Activated naive CD4-positive, alpha-beta T cell treated with anti-CD3 and anti-CD28 coated beads, Interleukin-2, amount 50 U/mL, for 24 hours (primary cell): Measurements from ENCODE around the gene DHRS3.

Source experiments
- H3K27ac Mint-ChIP-seq: one replicate; pipeline ENCODE4 v1.8.0; 2021; ENCODE audit warnings: mild to moderate bottlenecking, mixed read lengths
- H3K27me3 Mint-ChIP-seq: one replicate; pipeline ENCODE4 v1.8.0; 2021; ENCODE audit warnings: mixed read lengths
- H3K36me3 Mint-ChIP-seq: one replicate; pipeline ENCODE4 v1.8.0; 2021; ENCODE audit warnings: mixed read lengths
- H3K4me1 Mint-ChIP-seq: one replicate; pipeline ENCODE4 v1.8.0; 2021; ENCODE audit warnings: mixed read lengths
- H3K4me3 Mint-ChIP-seq: one replicate; pipeline ENCODE4 v1.8.0; 2021; ENCODE audit warnings: mild to moderate bottlenecking, mixed read lengths
- H3K9me3 Mint-ChIP-seq: one replicate; pipeline ENCODE4 v1.8.0; 2021; ENCODE audit warnings: mixed read lengths

The DHRS3 gene

DNA sequence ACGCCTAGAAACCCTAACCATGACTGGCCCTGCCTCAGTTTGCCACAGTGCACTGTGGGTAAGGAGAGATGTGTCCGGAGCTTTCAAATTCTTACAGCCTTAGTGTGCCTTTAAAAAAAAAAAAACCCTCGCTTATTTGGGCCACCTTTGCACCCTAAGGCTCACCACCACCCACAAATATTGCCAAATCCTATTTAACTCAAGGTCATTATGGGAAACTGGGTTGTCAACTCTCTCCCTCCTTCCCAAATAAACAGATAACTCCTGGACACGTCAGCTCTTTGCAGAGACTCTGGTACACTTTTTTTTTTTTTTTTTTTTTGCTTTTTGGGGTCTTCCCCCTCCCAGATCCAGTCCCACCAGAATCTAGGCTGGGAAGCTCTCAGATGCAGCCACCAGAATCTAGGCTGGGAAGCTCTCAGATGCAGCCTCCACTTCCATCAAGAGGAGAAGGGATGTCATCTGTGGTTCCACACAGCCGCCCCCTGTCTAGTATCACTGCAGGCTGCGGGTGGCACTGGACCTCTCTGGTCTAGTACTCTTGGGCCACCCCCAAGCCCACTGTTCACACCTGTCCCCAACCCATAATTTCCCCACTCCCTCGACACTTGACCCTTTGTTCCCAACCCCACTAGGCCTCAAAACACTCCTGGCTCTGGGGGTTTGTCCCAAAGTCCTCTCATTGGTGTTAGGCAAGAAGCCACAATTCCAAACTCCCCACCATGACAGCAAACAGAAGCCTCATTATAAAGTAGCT, 3.4 kb downstream of the DHRS3 start:
- H3K27me3 Mint-ChIP-seq = no peaks in the 10 kb centered on the region
- no peaks in the 10 kb centered on the region for H3K9me3 Mint-ChIP-seq
- peak overlapping the region; percentile 98 for H3K4me3 Mint-ChIP-seq
- peaks cover 75% of the 10 kb centered on the region for H3K4me1 Mint-ChIP-seq
- no peak overlapping the region for H3K27ac Mint-ChIP-seq
- peaks cover 19% of the 10 kb centered on the region for H3K36me3 Mint-ChIP-seq

DNA sequence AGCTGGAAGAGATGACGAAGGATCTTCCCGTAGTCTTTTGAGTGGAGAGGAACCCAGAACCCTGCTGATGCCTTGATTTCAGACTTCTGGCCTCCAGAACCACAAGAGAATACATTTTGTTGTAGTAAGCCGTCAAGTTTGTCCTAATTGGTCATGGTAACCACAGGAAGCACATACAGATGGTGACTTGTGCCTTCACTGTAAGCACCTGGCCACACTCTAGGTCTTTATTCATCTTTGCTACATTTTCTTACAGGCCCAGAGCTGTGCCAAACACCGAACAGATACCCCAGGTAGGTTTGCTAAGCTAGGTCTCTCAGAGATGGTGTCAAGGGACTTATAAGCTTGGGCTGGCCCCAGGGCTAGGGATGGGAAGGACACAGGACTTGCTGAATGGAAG, 4.8 kb downstream of the DHRS3 start:
- H3K4me3 Mint-ChIP-seq = peak overlapping the region; percentile 48
- no peaks in the 10 kb centered on the region for H3K9me3 Mint-ChIP-seq
- peak overlapping the region; percentile 13 for H3K27ac Mint-ChIP-seq
- H3K27me3 Mint-ChIP-seq = no peaks in the 10 kb centered on the region
- H3K36me3 Mint-ChIP-seq = peaks cover 25% of the 10 kb centered on the region
- H3K4me1 Mint-ChIP-seq = peaks cover 76% of the 10 kb centered on the region

DNA sequence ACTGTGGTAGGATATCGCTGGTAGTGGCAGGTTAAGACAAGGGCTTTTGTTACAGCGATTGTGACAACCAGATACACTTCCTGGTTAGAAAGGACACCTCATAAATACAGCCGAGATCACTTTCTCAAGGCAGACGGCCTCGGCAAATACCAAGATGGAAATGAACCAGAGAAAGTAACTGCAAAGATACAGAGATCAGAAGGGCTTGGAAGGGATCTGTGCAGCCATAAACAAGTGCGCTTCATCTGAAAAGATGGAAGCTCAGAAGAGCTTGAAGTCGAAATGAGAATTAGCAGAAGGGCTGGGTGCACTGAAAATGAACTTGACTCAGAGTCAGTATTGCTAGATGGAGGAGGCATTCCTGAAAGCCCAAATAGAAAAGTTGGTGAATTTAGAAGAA, 7.1 kb downstream of the DHRS3 start:
- peak overlapping the region; percentile 21 for H3K27ac Mint-ChIP-seq
- no peaks in the 10 kb centered on the region for H3K9me3 Mint-ChIP-seq
- H3K4me1 Mint-ChIP-seq = peaks cover 83% of the 10 kb centered on the region
- H3K4me3 Mint-ChIP-seq = peak overlapping the region; percentile 3
- H3K27me3 Mint-ChIP-seq = no peaks in the 10 kb centered on the region
- H3K36me3 Mint-ChIP-seq = peaks cover 34% of the 10 kb centered on the region

DNA sequence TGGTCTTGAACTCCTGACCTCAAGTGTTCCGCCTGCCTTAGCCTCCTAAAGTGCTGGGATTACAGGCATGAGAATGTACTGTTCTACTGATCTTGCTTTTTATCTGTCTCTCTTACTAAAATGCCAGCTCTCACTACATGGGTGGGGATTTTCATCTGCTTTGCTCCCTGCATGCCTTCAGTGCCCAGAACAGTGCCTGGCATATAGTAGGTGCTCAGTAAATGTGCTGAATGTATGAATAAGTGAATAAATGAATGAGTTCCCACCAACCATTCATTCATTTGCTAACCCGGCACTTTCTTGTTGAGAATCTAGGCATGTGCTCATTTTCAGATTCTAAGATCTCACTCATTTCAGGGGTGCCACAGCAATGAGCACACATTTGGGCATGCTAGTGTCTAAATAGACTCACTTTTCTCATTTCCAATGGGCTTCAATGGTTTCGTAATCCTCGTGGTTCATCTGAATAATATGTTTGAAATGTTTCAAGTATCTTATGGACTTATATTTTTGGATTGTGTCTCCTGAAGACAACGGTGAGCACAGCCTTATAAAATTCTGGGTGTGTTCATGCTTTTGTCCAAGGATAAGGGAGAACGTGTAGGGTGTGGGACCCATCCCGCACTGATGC, 7.6 kb downstream of the DHRS3 start:
- H3K4me3 Mint-ChIP-seq = peak overlapping the region; percentile 3
- H3K36me3 Mint-ChIP-seq = peaks cover 36% of the 10 kb centered on the region
- no peaks in the 10 kb centered on the region for H3K9me3 Mint-ChIP-seq
- no peaks in the 10 kb centered on the region for H3K27me3 Mint-ChIP-seq
- H3K27ac Mint-ChIP-seq = peak overlapping the region; percentile 21
- H3K4me1 Mint-ChIP-seq = peaks cover 82% of the 10 kb centered on the region

DNA sequence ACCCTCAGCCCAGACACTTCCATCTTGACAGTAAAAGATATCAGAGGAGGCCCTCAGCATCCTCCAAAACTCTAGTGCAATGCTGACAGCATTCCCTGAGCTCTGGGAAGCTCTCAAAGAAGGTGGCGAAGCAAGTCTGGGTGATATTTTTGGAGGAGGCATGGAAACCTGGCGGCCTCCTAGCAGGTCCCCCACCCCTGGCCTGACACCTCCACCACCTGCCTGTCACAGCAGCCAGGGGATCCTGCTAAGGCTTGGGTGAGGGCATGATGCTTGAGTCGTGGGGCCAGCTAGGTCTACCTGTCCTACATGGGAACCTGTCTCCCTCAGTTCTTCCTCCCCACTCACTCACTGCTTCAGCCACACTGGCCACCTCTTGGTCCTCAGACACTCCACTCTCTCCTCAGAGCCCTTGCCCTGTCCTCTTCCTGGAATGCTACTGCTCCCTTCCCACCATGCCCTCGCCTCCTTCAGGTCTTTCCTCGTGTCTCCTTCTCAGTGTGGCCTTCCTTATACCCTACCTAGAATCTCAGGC, 8.5 kb downstream of the DHRS3 start:
- H3K9me3 Mint-ChIP-seq = no peaks in the 10 kb centered on the region
- peaks cover 82% of the 10 kb centered on the region for H3K4me1 Mint-ChIP-seq
- H3K27ac Mint-ChIP-seq = peak overlapping the region; percentile 74
- H3K36me3 Mint-ChIP-seq = peaks cover 34% of the 10 kb centered on the region
- no peak overlapping the region for H3K4me3 Mint-ChIP-seq
- no peaks in the 10 kb centered on the region for H3K27me3 Mint-ChIP-seq

DNA sequence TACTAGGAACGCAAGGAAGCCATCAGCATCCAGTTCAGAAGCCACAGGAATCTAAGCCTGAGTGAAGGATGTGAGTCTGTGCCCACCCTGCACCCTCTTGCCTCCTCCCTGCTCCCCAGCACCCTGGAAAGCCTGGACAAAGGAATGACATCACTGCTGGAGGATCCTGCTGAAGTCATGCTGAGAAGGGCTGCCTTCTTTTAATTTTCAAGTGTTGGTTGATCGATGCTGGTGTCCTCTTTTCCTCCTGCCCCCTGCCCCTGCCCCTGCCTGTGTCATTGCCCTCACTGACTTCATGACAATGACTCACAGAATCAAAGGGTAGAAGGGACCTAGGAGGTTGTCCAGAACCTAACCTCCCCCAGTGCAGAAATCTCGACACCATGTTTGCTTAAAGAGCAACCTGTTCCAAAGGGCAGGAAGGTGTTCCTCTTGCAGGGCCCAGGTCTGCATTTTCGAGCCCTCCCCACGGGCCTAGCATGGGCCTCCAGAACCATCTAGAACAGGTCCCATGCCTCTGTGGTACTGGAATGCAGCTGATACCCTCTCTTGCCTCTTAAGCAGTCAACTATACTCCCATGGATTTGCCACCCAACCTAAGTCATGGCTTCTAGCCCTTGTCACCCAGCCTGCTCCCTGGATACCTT, 9.6 kb downstream of the DHRS3 start:
- H3K27ac Mint-ChIP-seq = peak overlapping the region; percentile 23
- no peaks in the 10 kb centered on the region for H3K9me3 Mint-ChIP-seq
- H3K27me3 Mint-ChIP-seq = no peaks in the 10 kb centered on the region
- peaks cover 40% of the 10 kb centered on the region for H3K36me3 Mint-ChIP-seq
- peaks cover 82% of the 10 kb centered on the region for H3K4me1 Mint-ChIP-seq
- H3K4me3 Mint-ChIP-seq = no peak overlapping the region

DNA sequence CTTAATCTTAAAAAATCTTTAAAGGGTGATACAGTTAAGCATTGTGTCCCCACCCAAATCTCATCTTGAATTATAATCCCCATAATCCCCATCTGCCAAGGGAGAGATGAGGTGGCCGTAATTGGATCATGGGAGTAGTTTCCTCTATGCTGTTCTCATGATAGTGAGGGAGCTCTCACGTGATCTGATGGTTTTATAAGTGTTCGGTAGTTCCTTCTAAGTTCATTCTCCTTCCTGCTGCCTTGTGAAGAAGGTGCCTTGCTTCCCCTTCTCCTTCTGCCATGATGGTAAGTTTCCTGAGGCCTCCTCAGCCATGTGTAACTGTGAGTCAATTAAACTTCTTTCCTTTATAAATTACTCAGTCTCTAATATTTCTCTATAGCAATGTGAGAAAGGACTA, 10.7 kb downstream of the DHRS3 start:
- Mint-ChIP-seq H3K9me3 (no peaks in the 10 kb centered on the region), H3K27me3 (no peaks in the 10 kb centered on the region), H3K36me3 (peaks cover 35% of the 10 kb centered on the region), H3K4me3 (no peak overlapping the region), H3K4me1 (peaks cover 82% of the 10 kb centered on the region), H3K27ac (peak overlapping the region; percentile 85)

DNA sequence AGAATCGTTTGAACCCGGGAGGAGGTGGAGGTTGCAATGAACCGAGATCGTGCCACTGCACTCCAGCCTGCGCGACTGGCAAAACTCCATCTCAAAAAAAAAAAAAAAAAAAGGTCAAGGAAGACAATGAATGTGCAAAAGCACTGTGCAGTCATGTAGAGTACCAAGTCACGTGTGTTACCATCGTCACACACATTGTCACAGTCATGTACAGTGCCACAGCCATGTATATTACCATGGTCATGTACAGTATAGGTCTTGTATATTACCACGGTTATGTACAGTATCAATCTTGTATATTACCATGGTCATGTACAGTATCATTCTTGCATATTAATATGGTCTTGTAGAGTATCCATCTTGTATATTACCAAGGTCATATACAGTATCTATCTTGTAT, 13.0 kb downstream of the DHRS3 start:
- peaks cover 81% of the 10 kb centered on the region for H3K4me1 Mint-ChIP-seq
- H3K4me3 Mint-ChIP-seq = no peak overlapping the region
- H3K9me3 Mint-ChIP-seq = no peaks in the 10 kb centered on the region
- H3K36me3 Mint-ChIP-seq = peaks cover 23% of the 10 kb centered on the region
- no peaks in the 10 kb centered on the region for H3K27me3 Mint-ChIP-seq
- H3K27ac Mint-ChIP-seq = no peak overlapping the region

DNA sequence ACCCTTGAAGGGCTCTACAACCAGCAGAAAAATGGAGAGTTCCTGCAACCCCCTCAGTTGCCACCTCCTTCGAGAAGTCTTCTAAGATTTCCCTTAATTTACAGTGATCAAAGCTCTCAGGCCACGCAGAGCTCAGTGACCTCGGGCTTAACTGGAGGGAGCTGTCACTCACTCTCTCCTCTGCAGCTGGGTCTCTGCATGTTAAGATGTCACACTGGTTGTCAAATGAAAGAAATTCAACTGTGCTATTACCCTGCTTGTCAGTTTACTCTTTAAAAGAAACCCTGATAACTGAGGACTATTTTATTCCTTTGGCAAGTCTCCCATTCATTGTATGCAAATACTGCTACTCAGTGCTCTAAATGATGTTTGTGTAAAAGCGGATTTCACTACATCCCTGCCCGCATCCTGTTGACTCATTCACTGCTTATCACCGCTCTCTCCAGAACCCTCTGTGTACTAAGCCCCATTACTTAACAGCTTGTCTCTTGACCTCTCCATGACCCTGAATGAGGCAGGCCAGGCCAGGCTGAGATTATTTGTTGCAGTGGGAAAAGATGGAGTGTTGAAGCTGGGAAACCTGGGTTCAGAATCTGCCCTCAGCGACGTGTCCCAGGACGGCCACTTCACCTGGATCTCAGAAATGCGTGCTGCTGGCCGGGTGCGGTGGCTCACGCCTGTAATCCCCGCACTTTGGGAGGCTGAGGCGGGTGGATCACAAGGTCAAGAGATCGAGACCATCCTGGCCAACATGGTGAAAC, 13.7 kb downstream of the DHRS3 start:
- H3K36me3 Mint-ChIP-seq = peaks cover 21% of the 10 kb centered on the region
- peaks cover 81% of the 10 kb centered on the region for H3K4me1 Mint-ChIP-seq
- no peaks in the 10 kb centered on the region for H3K9me3 Mint-ChIP-seq
- no peaks in the 10 kb centered on the region for H3K27me3 Mint-ChIP-seq
- peak overlapping the region; percentile 94 for H3K27ac Mint-ChIP-seq
- H3K4me3 Mint-ChIP-seq = peak overlapping the region; percentile 80

DNA sequence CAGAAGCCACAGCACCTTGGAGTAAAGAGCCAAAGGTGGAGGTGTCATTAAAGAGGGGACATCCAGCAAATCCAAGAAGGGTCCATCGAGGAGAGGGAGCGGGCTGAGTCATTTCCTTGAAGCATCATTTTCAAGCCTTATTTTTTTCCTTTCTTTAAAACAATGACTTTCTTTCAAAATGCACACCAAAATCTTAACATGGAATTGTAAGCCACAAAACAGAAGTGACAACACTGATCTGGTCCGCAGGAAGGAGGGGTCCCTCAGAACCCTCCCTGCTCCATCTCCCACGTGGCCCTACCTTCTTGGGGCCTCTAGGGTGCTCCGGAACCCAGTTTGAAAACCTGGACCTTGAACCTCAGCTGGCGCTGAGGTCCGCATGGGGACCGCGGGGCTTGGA, 14.8 kb downstream of the DHRS3 start:
- Mint-ChIP-seq H3K27ac (no peak overlapping the region), H3K4me3 (peak overlapping the region; percentile 80), H3K9me3 (no peaks in the 10 kb centered on the region), H3K4me1 (peaks cover 82% of the 10 kb centered on the region), H3K27me3 (no peaks in the 10 kb centered on the region), H3K36me3 (peaks cover 16% of the 10 kb centered on the region)

DNA sequence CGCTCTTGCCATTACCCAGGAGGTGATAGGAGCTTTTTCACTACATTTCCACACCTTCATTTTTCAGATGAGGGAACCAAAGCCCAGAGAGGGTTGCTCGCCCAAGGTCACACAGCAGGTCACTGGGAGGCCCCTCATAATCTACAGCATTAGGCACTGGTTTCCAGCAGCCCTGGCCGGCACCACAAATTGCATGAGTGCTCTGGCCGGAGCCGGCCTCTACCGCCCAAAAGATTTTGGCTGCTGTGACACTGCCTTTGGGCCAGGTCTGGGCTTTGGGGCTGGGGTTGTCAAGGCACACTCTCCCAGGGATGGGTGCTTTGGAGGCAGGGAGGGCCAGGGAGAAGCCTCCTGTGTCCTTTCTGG, 15.4 kb downstream of the DHRS3 start:
- no peak overlapping the region for H3K27ac Mint-ChIP-seq
- no peak overlapping the region for H3K4me3 Mint-ChIP-seq

DNA sequence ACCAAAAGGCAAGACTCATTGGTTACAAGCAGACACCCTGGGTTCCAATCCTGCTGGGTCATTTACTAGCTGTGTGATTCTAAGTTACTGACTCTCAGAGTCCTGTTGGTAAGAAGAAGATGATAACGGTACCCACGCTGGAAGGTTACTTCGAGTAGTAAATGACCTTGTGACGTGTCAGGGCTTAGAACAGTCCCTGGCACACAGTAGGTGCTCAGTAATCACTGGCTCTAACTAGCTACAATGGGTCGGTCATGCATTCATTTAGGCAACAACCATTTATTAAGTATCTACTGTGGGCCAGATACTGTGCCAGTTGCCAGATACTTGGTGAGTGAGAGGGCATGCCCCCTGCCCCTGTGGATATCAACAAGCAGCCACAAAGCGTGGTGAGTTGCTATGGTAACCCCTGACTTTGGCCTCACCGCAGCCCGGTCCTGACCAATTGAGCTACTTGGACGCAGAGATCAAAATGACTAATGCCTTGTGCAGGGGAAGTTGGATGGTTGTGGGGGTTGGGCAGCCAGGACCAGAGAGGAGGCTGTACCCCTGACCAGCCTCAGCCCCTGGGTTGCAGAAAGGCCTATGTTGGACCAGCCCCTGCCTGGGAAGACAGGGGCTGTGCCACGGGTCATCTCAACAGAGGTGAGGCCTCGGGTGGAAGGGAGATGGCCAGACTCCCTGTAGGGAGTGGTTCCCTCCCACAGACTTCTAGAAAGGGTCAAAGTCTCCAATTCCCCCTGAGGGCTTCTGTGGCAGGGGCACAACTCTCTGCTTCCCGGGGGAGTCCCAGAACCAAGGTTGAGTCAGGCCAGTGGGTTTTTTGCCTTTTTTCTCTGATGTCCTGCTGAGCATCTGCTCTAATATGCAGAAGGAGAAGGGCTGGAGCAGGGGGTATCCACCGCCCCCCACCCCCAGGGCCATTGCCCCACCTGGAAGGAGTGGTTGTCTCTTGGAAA, 16.0 kb downstream of the DHRS3 start:
- H3K9me3 Mint-ChIP-seq = no peaks in the 10 kb centered on the region
- H3K4me3 Mint-ChIP-seq = no peak overlapping the region
- no peaks in the 10 kb centered on the region for H3K27me3 Mint-ChIP-seq
- peaks cover 11% of the 10 kb centered on the region for H3K36me3 Mint-ChIP-seq
- H3K27ac Mint-ChIP-seq = no peak overlapping the region
- H3K4me1 Mint-ChIP-seq = peaks cover 83% of the 10 kb centered on the region

More for the DNA sequence above, 15.4 kb downstream of the DHRS3 start:
- peaks cover 16% of the 10 kb centered on the region for H3K36me3 Mint-ChIP-seq
- peaks cover 82% of the 10 kb centered on the region for H3K4me1 Mint-ChIP-seq
- no peaks in the 10 kb centered on the region for H3K27me3 Mint-ChIP-seq
- H3K9me3 Mint-ChIP-seq = no peaks in the 10 kb centered on the region

DNA sequence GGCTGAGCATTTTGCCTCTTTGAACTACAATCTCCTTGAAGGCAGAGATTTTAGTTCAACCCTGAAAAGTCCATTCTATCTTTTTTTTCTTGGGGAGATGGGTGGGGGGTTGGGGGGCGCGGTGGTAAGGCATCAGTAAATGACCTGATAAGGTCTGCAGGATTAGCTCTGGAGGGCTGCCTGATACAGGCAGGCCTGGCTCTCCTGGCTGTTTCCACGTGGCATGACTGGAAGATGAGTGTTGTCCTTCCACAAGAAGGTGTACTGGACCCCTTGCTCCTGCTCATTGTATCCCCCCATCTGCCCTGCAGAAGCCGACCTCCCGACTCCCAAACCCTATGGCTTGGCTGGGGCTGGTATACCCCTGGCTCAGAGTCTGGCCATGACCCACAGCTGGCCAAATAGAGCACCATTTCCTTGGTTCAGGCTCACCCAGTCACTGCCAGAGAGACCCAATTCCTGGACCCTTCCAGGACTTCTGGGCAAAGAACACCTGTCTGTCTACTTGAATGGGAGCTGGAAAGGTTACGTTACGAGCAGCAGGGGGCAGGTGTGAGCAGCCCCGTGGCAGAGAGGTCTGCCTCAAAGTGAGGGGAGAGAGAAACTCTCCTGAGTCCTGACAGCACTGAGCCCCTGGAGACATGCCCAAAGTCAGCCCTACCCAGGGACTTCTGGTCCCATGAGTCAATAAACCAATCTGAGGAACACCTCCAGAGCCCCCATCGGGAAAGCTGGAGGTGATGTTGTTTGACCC, 17.0 kb downstream of the DHRS3 start:
- Mint-ChIP-seq H3K9me3 (no peaks in the 10 kb centered on the region), H3K27ac (peak overlapping the region; percentile 79), H3K4me1 (peaks cover 86% of the 10 kb centered on the region), H3K27me3 (no peaks in the 10 kb centered on the region), H3K36me3 (peaks cover 8% of the 10 kb centered on the region), H3K4me3 (no peak overlapping the region)

DNA sequence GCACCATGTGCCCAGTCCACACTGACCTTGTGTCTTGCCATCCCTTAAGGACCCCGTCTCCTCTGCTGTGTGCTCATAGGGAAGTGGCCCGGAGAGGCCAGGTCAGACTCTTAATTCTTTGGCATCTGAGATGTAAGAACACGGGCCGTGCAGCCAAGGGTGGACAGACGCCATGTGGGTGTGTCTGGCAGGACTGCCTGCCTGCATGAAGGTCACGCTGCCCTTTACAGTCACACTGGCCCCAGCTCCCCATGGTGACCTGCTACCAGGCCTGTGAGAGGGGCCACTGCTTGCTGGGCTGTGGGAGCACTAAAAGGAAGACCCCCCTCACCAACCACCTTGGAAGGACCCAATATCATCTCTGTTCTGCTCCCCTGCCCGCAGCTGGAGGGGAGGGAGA, 17.7 kb downstream of the DHRS3 start:
- peaks cover 82% of the 10 kb centered on the region for H3K4me1 Mint-ChIP-seq

More for the DNA sequence above, 17.7 kb downstream of the DHRS3 start:
- H3K27ac Mint-ChIP-seq = peak overlapping the region; percentile 71
- no peak overlapping the region for H3K4me3 Mint-ChIP-seq
- no peaks in the 10 kb centered on the region for H3K9me3 Mint-ChIP-seq
- no peaks in the 10 kb centered on the region for H3K27me3 Mint-ChIP-seq
- H3K36me3 Mint-ChIP-seq = peaks cover 6% of the 10 kb centered on the region
